ENCODE results near the gene CEACAM6.
"Not testable (repeated sequence)": the region's sequence is repeated elsewhere in the genome, so short reads cannot be mapped to it uniquely, and the experiment has no call there.

CEACAM6 gene

GRCh38 chr19:41744850-41745249 lies 10.5 kb upstream of the CEACAM6 start:
- in situ Hi-C loops (cut with MboI; ENCODE audit: low pct_unique_long_range_greater_than_20kb, low sequenced_read_pairs) = no loop called here

DNA sequence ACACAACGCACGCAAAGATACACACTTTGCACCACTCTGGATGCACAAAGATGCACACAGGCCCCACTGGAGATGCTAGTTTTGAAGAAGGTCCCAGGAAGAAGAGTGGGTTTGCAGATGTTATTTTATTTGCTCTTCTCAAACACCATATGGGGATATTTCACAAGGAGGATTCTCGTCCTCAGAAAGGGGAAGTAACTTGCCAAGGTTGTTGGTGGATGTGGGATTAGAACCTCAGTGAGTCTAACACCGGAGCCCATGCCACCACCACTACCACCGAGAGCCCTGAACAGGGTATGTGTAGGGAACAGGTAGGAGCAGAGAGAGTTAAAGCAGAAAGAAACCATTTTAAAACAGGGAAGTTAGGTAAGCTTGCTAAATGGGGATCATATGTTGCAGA lies 9.6 kb upstream of the CEACAM6 start:
- DNase-seq = peak; percentile 38
- in situ Hi-C loops (cut with MboI; ENCODE audit: low pct_unique_long_range_greater_than_20kb, low sequenced_read_pairs) = no loop called here

More at GRCh38 chr19:41744850-41745249, 10.5 kb upstream of the CEACAM6 start:
- DNase-seq = peak; percentile 39

DNA sequence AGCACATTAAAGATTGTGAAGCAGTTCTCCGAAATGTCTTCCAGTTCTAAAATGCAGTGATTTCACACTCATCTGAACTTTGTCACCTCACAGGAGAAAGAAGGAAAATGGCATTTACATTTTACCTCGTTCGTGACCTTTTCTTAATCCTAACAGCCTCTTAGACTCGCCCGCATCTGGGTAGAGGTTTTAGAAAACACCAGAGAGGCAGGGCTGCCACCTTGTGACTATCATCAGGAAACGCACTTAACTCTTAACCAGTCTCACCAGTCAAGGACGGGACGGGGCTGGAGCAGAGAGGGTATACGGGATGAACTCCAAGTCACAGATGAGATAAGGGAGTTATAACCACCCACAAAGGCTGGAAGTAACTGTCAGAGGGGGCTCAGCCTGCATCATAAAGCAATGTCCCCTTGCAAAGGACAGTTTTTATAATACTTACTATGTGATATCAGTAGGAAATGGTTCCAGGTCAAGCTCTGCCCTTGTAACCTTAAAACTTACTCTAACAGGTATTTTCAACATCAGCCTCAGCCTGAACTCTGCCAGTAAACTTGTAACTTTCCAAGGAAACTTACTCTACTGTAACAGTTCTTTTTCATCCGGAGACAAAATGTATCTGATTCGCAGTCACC lies 8.6 kb upstream of the CEACAM6 start:
- peak; percentile 42 for DNase-seq
- in situ Hi-C loops (cut with MboI; ENCODE audit: low pct_unique_long_range_greater_than_20kb, low sequenced_read_pairs) = no loop called here

DNA sequence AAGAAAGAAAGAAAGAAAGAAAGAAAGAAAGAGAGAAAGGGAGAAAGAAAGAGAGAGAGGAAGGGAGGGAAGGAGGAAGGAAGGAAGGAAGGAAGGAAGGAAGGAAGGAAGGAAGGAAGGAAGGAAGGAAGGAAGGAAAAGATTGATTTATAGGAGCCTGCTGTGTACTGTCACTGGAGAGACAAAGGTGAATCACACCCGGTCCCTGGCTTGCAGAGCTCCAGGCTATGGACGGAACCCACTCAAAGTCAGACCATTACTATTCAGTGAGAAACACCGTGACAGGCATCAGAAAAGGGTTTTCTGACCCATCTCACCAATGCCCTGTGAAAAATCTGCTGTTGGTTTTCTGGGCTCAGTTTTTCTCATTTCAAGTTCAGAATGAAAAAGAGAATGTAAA lies 7.3 kb upstream of the CEACAM6 start:
- in situ Hi-C loops (cut with MboI; ENCODE audit: low pct_unique_long_range_greater_than_20kb, low sequenced_read_pairs) = no loop called here
- DNase-seq = no peak

GRCh38 chr19:41750248-41751134 lies 4.8 kb upstream of the CEACAM6 start:
- in situ Hi-C loops (cut with MboI; ENCODE audit: low pct_unique_long_range_greater_than_20kb, low sequenced_read_pairs) = not testable (repeated sequence)

GRCh38 chr19:41753159-41753558 lies 2.2 kb upstream of the CEACAM6 start:
- peak; percentile 74 for DNase-seq
- in situ Hi-C loops (cut with MboI; ENCODE audit: low pct_unique_long_range_greater_than_20kb, low sequenced_read_pairs) = no loop called here

More at GRCh38 chr19:41750248-41751134, 4.8 kb upstream of the CEACAM6 start:
- not testable (repeated sequence) for DNase-seq

DNA sequence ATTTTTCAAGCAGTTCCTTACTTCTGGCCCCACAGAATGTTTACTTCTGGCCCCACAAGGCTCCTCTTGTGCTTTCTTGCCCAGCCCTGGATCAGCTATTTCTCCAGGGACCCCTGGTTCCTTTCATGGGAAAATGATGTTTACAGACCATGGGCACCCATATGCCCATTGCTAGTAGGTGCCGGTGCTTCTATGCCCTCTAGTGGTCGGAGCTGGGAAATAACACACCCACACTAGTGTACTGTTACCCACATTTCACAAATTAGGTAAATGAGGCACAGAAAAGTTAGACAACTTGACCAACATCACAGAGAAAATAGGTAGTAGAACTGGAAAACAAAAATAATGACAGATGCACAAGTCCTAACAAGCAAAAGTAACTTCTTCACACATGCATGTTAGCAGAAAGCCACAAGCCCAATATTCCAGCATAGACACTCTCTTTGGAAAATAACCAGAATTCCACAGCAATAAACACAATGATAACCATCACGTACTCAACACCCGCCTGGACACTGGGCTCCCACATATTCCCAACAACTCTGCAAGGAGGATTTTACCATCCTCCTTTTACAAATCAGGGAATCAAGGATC lies 1.3 kb upstream of the CEACAM6 start:
- in situ Hi-C loops (cut with MboI; ENCODE audit: low pct_unique_long_range_greater_than_20kb, low sequenced_read_pairs) = no loop called here
- peak; percentile 45 for DNase-seq

- DNase-seq = no peak
- in situ Hi-C loops (cut with MboI; ENCODE audit: low pct_unique_long_range_greater_than_20kb, low sequenced_read_pairs) = no loop called here
These were observed 3.5 kb downstream of the CEACAM6 start for GRCh38 chr19:41758846-41759245.

- no peak for DNase-seq
- in situ Hi-C loops (cut with MboI; ENCODE audit: low pct_unique_long_range_greater_than_20kb, low sequenced_read_pairs) = no loop called here
These were observed 11.8 kb downstream of the CEACAM6 start for GRCh38 chr19:41767115-41767514.

DNA sequence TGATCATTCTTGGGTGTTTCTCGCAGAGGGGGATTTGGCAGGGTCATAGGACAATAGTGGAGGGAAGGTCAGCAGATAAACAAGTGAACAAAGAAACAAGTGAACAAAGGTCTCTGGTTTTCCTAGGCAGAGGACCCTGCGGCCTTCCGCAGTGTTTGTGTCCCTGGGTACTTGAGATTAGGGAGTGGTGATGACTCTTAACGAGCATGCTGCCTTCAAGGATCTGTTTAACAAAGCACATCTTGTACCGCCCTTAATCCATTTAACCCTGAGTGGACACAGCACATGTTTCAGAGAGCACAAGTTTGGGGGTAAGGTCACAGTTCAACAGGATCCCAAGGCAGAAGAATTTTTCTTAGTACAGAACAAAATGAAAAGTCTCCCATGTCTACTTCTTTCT lies 12.8 kb downstream of the CEACAM6 start:
- DNase-seq; in situ Hi-C loops (cut with MboI; ENCODE audit: low pct_unique_long_range_greater_than_20kb, low sequenced_read_pairs): not testable (repeated sequence)

DNA sequence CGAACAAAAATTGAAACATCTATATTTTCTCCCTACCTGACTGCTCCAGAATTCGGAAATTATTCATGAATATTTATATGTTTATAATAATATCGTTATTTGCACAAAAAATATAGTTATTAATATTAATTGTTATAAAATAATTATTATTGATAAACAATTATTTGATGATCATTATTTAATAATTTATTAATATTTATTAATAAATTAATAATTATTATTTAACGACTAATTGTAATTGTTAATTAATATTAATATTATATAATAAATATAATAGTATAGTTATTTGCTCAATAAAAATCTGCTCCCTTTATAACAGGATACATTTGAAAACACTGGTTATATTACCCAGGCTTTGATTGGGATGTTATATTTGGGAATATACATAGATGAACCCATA lies 14.3 kb downstream of the CEACAM6 start:
- DNase-seq = no peak
- in situ Hi-C loops (cut with MboI; ENCODE audit: low pct_unique_long_range_greater_than_20kb, low sequenced_read_pairs) = no loop called here

DNA sequence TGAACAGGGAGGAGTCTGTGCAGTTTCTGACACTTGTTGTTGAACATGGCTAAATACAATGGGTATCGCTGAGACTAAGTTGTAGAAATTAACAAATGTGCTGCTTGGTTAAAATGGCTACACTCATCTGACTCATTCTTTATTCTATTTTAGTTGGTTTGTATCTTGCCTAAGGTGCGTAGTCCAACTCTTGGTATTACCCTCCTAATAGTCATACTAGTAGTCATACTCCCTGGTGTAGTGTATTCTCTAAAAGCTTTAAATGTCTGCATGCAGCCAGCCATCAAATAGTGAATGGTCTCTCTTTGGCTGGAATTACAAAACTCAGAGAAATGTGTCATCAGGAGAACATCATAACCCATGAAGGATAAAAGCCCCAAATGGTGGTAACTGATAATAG lies 16.1 kb downstream of the CEACAM6 start:
- in situ Hi-C loops (cut with MboI; ENCODE audit: low pct_unique_long_range_greater_than_20kb, low sequenced_read_pairs) = no loop called here
- DNase-seq = no peak

DNA sequence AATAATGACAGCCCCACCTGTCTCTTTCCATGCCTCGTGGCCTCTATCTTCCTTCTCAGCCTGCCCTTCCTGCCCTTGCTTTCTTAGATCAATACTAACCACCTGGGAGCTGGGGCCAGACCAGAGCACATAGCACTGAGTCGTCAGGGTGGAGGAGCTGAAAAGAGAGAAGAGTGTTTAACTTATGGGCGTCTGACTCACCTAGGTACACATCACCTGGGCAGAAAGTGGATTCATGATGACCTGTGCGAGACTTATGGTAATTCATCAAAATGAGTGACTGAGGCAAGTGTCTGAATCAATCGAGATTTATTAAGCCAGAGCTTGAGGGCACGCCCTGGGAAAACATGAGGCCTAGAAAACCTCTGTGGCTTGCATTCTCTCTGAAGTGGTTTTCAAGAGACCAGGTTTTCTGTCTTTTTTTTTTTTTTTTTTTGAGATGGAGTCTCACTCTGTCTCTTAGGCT lies 19.2 kb downstream of the CEACAM6 start:
- in situ Hi-C loops (cut with MboI; ENCODE audit: low pct_unique_long_range_greater_than_20kb, low sequenced_read_pairs) = no loop called here
- no peak for DNase-seq

DNA sequence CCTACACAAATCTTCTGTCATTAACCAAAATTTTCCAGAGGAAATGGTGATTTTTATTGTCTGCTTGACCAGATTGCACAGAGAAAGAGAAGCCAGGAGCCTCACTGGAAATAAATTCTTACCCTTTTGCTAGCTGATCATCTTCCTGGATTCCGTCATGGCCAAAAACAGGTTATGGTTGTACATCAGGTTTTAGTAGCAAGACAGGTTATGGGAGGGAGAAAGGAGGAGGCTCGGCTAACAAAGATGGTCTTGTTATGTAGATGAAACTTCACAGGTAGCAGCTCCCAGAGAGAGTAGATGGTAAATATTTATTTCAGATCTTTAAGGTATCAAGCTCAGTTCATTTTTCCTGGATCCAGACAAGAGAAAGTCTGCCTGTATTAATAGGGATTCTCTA lies 21.4 kb downstream of the CEACAM6 start:
- DNase-seq = no peak

GRCh38 chr19:41783612-41784011 lies 28.3 kb downstream of the CEACAM6 start:
- DNase-seq = no peak
- in situ Hi-C loops (cut with MboI; ENCODE audit: low pct_unique_long_range_greater_than_20kb, low sequenced_read_pairs) = no loop called here

More for the DNA sequence above, 21.4 kb downstream of the CEACAM6 start:
- in situ Hi-C loops (cut with MboI; ENCODE audit: low pct_unique_long_range_greater_than_20kb, low sequenced_read_pairs) = no loop called here

DNA sequence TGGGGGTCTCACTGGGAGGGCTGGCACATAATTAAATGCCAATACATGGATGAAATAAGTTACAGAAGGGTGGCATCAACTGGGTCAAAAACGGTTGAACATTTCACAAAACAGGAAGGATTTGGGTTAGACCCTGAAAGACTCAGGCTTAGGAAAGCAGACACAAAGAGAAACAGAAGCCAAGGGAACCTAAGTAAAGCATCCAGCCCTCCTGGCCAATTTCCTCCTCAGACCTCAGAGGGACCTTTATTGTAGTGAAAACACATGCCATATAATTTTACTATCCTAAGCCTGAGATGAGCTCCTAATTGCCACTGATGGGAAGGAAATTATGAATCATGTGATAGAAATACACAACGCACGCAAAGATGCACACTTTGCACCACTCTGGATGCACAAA lies 29.0 kb downstream of the CEACAM6 start:
- in situ Hi-C loops (cut with MboI; ENCODE audit: low pct_unique_long_range_greater_than_20kb, low sequenced_read_pairs) = no loop called here
- no peak for DNase-seq

GRCh38 chr19:41784743-41785142 lies 29.4 kb downstream of the CEACAM6 start:
- in situ Hi-C loops (cut with MboI; ENCODE audit: low pct_unique_long_range_greater_than_20kb, low sequenced_read_pairs) = no loop called here
- DNase-seq = peak; percentile 90

- in situ Hi-C loops (cut with MboI; ENCODE audit: low pct_unique_long_range_greater_than_20kb, low sequenced_read_pairs) = no loop called here
- peak; percentile 87 for DNase-seq
These were observed 30.3 kb downstream of the CEACAM6 start for GRCh38 chr19:41785653-41786052.

- in situ Hi-C loops (cut with MboI; ENCODE audit: low pct_unique_long_range_greater_than_20kb, low sequenced_read_pairs) = no loop called here
- DNase-seq = no peak
These were observed 31.7 kb downstream of the CEACAM6 start for GRCh38 chr19:41787055-41787454.

DNA sequence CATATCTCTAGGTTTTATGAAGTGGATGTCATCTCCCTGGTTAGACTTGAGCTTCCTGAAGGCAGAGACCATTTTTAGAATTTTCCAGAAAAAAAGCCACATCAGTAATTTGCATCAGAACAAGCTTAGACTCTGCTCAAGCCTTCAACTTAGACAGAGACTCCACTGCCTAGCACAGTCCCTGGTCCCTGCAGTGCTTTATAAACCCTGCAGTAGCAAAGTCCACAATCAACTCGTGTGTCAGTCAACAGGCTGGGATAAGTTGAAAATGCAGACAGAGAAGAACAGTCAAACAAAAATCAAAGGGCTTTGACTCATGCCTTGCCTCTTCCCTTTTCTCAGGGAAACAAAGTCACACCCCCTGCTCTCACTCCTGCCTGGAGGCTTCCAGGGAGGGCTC lies 33.2 kb downstream of the CEACAM6 start:
- in situ Hi-C loops (cut with MboI; ENCODE audit: low pct_unique_long_range_greater_than_20kb, low sequenced_read_pairs); DNase-seq: not testable (repeated sequence)

All from KBM-7 (cell line).